HL-60/S4 treated with phorbol 12-myristate 13-acetate at 8.2 ng/mL for 4 days and 3 days (cell line): ENCODE results near the gene CHRDL2.
"Not testable (repeated sequence)": the region's sequence is repeated elsewhere in the genome, so short reads cannot be mapped to it uniquely, and the experiment has no call there.

Experiments
- in situ Hi-C: fragments of 300-500 bp; cut with MboI; formaldehyde crosslinking; loops from 2 replicates; pipeline ENCODE4 v1.15.0; 2022; ENCODE audit warnings: low sequenced_read_pairs

CHRDL2 gene, protein sequence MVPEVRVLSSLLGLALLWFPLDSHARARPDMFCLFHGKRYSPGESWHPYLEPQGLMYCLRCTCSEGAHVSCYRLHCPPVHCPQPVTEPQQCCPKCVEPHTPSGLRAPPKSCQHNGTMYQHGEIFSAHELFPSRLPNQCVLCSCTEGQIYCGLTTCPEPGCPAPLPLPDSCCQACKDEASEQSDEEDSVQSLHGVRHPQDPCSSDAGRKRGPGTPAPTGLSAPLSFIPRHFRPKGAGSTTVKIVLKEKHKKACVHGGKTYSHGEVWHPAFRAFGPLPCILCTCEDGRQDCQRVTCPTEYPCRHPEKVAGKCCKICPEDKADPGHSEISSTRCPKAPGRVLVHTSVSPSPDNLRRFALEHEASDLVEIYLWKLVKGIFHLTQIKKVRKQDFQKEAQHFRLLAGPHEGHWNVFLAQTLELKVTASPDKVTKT

DNA sequence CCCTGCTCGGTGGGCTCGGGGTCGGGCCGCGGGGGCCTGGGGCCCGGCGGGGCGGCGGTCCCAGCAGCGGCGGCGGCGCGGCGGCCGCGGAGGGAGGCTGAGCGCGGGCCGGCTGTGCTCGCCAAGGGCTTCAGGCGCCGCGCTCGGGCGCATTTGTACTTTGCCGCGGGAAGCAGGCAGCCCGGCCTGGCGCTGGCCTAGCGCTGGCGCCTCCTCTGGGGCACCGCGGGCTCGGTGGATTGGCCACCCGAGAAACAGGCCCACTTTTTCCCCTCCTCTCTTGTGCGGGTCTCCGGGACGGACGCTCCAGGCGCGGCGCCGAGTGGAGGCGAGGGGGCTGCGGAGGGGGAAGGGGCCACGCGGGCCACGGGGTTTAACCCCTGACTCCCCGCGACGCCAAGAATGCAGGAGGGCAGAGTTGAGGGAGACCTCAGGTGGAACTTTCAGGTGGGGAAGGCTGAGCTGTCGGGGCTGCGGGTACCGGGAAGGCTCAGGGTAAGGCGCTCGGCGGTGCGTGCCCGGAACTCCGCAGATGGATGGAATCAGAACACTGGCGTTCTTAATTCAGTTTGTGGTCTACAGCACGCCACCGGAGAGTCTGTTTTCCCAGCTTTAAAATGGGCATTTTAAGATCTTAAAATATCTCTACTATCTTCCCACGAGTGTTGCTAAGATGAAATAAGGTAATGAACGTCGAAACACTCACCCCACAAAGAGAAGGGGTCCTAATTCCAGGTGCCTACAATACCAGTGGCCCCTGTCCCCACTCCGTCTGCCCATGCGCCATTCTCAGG lies at the start of gene CHRDL2:
Gene CHRDL2, minus strand, starts transcription at position 126 of the 794 bp plus-strand sequence. CDS start 538 bp downstream, outside the sequence.
- in situ Hi-C loops, result no loop called here

DNA sequence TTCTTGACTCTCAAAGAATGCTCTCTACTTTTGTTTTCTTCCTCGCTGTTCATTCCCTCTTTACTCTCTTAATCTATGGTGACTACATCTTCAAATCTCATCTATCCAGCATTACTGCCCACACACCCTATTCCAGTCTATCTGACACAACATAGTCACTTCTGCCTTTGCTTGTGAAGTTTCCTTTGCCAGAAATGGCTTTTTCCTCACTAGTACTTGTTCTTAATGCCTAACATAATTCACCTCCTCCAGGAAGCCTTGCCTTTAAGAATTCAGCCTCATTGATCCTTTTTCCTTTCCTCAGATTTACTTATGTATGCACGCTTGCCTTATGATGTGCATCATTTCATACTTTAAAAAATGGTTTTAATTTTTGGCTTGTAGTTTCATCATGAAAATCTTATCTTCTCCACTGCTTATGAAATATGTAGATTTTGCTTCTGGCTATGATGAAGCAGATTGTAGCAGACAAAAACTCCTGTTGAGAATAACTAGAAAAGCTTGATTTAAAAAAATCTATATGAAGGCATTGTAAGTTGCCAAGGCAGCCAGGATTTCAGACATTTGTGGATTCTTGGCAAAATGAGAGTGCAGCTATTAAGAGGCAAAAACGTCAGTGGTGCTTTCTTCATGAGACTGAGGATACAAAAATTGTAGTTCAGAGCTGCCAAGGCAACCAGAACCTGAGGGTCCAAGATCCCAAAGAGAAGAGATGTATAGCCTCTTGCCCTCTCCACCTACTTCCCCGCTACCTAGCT lies 49.2 kb upstream of the CHRDL2 start:
- in situ Hi-C loops, result no loop called here

DNA sequence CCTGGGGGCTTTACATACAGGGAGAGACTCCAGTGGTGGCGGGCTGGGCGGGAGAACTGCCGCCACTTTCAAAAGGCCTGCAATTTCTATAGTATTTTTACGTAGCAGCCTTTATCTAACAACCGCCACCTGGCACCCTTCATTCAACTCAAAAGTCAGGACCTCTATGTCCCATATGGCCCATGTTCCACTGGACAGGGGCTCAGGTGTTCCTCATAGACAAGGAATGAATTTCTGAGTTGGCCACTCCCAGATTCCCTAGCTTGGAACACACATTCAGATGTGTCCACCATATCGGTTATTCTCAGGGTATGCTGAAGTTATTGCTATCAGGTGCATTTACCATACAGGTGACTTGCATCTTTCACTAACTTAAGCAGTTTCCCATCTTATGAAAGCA lies 47.4 kb upstream of the CHRDL2 start:
- in situ Hi-C loops, result no loop called here

DNA sequence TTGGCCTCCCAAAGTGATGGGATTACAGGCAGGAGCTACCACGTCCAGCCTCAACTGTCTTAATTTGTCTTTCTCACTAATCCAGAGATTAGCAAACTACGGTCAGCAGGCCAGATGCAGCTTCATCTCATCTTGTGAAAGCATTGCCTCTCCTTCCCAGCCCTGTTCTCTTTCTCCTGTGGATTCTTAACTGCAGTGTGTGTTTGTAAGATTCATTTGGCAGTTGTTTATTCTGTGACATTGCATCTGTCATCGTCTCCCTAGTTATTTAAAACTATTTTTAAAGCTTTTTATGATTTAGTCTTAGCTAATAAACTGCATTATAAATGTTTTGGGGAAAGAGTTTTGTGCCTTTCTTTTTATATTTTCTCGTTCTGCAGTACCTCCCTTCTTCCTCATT lies 46.7 kb upstream of the CHRDL2 start:
- in situ Hi-C loops, result no loop called here

DNA sequence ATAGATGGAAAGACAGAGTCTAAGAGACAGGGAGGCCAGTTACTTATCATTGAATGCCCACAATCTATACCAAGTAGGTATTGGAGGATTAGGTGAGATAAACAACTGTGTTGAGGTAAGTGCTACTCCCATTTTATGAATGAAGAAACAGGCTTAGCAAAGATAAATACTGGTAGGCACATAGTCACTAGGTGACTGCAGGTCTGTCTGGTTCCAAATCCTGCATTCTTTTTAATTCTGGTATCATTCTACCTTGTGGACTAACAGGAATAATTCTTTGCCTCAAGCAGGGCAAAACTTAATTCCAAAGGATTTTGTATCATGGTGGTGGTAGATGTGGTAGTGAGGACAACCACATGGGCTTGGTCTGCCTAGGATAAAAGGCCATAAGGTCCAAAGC lies 45.8 kb upstream of the CHRDL2 start:
- in situ Hi-C loops, result no loop called here

DNA sequence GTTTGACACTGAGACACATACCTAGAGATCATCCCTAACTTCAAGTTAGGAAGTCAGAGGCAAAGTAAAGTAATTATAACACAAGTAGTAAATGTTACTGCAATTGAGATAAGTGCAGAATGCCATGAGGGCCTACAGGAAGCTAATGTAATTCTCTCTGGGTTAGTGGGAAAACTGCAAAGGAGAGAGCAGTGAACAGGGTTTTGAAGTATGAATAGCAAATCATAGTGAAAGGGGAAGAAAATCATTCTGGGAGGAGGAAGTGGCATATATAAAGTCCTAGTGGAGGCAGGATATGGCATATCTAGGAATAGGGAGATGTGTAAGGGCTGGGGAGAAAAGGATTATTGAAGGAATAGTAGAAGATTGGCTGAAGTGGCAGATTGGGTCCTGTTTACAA lies 45.3 kb upstream of the CHRDL2 start:
- in situ Hi-C loops, result no loop called here

DNA sequence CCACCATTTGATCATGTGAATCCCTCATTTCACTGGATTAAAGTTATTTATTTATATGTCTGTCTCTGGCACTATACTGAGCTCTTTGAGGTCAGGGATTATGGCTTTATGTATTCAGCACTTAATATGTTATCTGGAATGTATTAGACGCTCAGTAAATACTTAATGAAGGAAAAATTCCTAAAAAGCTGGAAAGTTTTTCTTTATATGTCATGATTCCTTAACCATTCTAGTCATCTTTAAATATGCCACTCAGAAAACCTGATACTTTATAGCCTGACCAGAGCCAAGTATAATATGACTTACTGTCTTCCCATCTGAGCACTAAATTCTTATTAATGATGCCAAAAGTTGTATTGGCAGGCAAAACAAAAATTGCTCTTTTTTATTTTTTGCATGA lies 44.5 kb upstream of the CHRDL2 start:
- in situ Hi-C loops, result no loop called here

DNA sequence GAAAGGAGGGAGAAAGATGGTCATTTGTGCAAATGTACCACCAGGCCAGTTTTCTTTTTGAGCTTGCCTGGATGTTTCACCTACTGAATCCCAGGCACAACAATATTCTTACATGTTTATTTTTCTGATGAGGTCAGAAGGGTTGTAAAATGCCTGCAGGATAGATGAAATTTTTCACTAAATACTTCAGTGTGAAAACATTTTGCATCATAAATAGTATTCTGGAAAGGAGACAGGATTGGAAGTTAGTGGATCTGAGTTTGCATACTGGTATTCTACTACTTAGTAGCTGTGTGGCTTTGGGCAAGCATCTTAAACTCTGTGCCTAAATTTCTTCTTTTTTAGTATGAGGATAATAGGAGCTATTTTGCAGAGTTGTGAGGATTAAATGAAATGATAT lies 42.2 kb upstream of the CHRDL2 start:
- in situ Hi-C loops, result no loop called here

DNA sequence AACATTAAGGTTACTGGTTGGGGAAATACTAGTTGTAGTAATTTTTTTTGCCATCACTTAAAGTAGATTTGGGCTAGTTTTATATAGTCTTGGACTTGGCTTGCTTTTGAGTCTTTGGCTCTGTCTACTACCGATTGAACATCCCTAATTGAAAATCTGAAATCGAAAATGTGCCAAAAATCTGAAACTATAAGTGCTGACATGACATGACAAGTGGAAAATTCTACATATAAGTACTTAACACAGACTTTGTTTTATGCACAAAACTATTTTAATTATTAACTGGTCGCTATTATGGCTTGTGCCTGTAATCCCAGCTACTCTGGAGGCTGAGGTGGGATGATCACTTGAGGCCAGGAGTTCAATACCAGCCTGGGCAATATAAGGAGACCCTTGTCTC lies 39.9 kb upstream of the CHRDL2 start:
- in situ Hi-C loops, result no loop called here

DNA sequence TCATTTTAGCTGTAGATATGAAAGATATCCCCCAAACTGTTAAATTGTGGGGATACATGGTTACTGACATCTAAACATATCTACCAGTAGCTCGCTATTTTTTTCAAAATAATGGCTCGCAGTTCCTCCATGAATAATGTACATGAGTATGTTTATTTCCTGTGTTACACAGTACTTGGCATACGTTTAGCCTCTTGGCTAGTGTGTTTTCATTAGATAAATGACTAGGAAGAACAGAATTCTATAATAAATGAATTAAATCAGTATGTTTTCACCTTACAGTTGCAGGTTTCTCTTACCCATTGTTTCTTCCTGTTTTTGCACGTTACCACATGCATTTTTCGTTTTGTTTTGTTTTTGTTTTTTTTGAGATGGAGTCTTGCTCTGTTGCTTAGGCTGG lies 39.2 kb upstream of the CHRDL2 start:
- in situ Hi-C loops, result no loop called here

DNA sequence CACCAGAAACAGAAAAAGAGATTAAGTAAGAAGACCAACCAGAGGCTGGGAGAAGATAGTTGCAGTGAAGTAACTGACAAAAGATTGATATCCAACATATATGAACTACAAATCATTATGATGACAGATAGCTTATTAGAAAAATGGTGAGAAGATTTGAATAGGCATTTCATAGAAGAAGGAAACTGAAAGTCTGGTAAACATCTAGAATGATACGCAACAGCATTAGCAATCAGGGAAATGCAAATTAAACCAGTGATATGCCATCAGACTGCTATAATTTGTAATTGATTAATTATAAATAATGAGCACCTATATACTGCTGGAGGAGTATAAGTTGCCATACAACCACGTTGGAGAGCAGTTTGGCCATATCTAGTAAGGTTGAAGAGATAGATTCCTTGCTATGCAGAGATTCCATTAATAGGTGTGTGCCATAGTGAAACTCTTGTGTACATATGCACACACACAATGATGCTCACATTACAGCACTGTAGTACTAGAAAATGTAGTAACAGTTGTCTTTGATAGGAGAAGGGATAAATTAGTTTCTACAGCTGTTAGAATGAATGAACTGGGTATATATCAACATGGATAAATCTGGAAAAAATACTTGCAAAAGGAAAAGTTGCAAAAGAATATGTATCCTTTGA lies 38.0 kb upstream of the CHRDL2 start:
- in situ Hi-C loops, result no loop called here

DNA sequence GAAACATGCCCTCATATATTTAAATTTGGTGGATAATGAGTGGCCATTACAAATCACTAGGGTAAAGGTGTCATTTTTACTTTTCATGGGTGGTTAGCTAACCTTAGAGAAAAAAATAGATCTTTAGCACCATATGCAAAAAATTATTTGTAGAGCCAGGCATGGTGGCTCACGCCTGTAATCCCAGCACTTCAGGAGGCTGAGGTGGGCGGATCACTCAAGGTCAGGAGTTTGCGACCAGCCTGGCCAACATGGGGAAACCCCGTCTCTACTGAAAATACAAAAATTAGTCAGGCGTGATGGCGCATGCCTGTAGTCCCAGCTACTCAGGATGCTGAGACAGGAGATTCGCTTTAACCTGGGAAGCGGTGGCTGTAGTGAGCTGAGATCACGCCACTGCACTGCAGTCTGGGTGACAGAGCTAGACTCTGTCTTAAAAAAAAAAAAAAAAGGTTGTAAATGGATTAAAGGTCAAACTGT lies 37.0 kb upstream of the CHRDL2 start:
- in situ Hi-C loops, result not testable (repeated sequence)

DNA sequence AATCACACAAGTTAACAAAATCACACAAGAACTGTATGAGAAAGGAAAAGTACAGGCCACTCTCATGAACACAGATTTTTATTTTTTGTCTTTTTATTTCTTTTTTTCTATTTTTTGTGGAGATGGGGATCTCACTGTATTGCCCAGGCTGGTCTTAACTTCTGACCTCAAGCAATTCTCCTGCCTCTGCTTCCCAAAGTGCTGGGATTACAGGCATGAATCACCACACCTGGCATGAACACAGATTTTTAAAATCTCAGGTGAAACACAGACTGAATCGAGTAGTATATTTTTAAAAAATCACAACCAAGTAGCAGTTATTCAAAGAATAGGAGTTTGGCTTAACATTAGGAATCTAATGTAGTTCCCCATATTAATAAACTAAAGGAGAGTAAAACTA lies 35.7 kb upstream of the CHRDL2 start:
- in situ Hi-C loops, result no loop called here

DNA sequence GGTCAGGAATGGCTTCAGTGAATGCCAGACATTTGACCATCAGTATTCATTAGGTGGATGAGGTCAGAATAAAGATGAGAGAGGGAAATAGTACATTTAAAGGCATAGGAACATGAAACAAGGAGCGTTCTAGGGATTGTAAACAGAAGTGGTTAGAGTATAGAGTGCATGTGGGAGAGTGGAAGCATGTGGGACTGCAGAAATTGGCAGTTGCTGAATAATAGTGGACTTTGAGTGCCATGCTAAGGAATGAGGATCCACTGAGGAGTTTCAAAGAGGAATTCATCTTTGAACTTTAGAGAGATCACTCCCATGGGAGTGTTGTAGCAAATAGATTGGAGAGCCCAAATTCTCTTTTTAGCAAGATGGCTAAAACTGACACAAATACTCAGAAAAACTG lies 25.3 kb upstream of the CHRDL2 start:
- in situ Hi-C loops, result no loop called here

DNA sequence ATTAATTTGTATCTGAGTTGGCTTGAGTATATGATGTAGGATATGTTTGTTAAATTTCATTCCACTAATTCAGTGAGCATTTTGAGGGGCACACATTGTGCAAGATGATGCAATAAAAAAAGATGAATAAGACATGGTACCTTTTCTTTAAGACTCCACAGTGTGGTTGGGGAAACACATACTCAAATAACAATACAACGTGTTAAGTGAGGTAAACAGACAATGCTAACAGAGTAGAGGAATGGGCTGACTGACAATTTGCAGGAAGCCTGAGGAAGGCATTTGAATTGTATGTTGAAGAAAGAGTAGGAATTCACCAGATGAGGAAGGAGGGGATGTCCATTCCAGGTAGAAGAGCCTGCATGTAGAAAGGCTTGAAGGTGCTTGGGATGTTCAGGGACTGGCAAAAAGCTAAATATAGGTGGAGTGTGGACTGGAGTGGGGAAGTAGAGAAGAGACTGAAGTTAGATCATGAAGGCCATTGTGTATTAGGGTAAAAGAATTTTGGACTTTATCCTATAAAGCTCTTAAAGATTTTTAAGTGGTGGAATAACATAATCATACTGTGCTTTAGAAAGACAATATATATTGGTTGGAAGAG lies 24.3 kb upstream of the CHRDL2 start:
- in situ Hi-C loops, result no loop called here

DNA sequence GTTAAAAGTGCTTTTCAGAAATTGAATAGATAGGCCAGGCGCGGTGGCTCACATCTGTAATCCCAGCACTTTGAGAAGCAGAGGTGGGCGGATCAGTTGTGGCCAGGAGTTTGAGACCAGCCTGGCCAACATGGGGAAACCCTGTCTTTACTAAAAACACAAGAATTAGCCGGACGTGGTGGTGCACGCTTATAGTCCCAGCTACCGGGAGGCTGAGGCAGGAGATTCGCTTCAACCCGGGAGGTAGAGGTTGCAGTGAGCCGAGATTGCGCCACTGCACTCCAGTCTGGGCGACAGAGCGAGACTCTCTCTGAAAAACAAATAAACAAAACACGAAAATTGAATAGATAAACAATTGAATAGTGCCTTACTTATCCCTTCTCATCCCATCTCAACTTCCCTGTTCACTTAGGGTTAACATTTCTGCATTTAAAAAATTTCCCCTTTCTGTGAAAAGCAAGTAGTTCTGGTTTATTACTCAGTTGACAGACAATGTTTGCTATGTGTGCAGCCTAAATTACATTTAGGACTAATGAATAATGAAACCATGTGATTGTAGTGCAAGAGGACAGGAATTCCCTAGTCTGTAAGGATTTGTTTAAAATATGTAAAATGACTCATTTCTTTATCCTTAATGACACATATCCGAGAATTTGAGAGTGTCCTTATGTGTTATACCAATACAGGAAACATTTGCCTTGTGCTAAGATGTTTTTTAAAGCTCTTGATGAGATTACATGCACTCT lies 23.5 kb upstream of the CHRDL2 start:
- in situ Hi-C loops, result no loop called here

DNA sequence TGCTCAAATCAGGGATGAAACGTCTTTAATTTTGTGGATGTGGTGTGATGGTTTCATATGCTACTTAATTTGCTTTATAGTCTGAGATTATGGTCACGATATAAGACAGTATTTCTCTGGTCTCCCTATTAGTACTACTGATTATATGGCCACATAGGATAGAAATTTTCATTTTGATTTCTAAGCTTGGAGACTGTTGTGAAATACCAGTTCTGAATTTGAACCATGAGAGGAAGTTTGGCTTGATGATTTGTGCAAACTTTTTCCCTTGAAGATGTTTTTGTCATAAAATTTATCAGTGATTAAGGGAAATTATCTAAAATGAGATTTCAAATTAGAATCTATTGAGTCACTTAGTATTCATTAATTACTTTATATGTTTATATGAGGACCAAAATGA lies 20.1 kb upstream of the CHRDL2 start:
- in situ Hi-C loops, result no loop called here

DNA sequence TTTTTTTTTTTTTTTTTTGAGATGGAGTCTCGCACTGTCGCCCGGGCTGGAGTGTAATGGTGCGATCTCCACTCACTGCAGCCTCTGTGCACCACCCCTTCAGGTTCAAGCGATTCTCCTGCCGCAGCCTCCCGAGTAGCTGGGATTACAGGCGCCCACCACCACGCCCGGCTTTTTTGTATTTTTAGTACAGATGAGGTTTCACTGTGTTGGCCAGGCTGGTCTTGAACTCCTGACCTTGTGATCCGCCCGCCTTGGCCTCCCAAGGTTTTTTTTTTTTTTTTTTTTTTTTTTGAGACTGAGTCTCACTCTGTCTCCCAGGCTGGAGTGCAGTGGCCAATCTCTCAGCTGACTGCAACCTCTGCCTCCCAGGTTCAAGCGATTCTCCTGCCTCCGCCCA lies 19.4 kb upstream of the CHRDL2 start:
- in situ Hi-C loops, result not testable (repeated sequence)

DNA sequence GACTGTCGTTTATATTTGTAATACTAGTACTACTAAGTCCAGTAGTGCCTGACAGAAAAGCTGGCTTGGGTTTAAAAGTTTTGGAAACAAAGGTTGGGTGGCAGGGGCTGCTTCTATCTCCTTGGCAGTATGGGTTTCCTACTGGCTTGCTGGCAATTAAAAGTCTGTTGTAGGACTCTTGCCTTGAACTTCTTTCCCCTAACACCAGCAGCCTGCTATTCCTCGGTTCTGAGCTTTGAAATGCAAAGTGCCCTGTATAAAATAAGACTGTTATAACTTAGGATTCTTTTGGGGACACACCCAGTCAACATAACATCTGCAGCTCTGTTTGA lies 18.7 kb upstream of the CHRDL2 start:
- in situ Hi-C loops, result no loop called here
